MCF 10A (cell line): ENCODE results near the gene ROR1. TPM values are rescaled to one million over a fixed set of nuclear protein-coding genes. Genes with fewer than 3 reads are reported as not detected.

Experiments used
- BruUV-seq: library from RNA; stranded (reverse); fragments of 400-500 nt; replicated peaks from 2 replicates; lab custom pipeline; 2021; lab: Mats Ljungman, UMichigan
- CTCF ChIA-PET: fragments of 300-600 bp; sonication (Branson Sonifier 250); formaldehyde crosslinking; extraction: SDS; loops from one replicate; lab custom pipeline; 2021; ENCODE audit warnings: antibody characterized with exemption, inconsistent platforms; lab: Yijun Ruan, JAX
- POLR2A ChIA-PET: fragments of 300-600, 350-650 bp; sonication (Branson Sonifier 250); formaldehyde crosslinking; extraction: SDS; loops from one replicate; lab custom pipeline; 2020; ENCODE audit warnings: antibody characterized with exemption, inconsistent platforms; lab: Yijun Ruan, JAX
- DNase-seq: peaks from one replicate; pipeline ENCODE4 v3.0.0-alpha.2; 2018; ENCODE audit not compliant: unreplicated experiment
- H3K27ac Mint-ChIP-seq: one replicate; pipeline ENCODE4 v1.8.0; 2022; ENCODE audit warnings: mild to moderate bottlenecking, low read depth, mixed read lengths; ENCODE audit not compliant: unreplicated experiment
- H3K27me3 Mint-ChIP-seq: one replicate; pipeline ENCODE4 v1.8.0; 2022; ENCODE audit warnings: mixed read lengths; ENCODE audit not compliant: insufficient read depth, unreplicated experiment
- H3K36me3 Mint-ChIP-seq: one replicate; pipeline ENCODE4 v1.8.0; 2022; ENCODE audit warnings: mild to moderate bottlenecking, moderate library complexity, mixed read lengths; ENCODE audit not compliant: insufficient read depth, unreplicated experiment
- H3K4me1 Mint-ChIP-seq: one replicate; pipeline ENCODE4 v1.8.0; 2022; ENCODE audit warnings: mixed read lengths; ENCODE audit not compliant: insufficient read depth, unreplicated experiment
- H3K4me3 Mint-ChIP-seq: one replicate; pipeline ENCODE4 v1.8.0; 2022; ENCODE audit warnings: mild to moderate bottlenecking, moderate library complexity, mixed read lengths; ENCODE audit not compliant: unreplicated experiment
- H3K9me3 Mint-ChIP-seq: one replicate; pipeline ENCODE4 v1.8.0; 2022; ENCODE audit warnings: mixed read lengths; ENCODE audit not compliant: unreplicated experiment
- CTCF ChIP-seq: fragments of 200-600 bp; IDR thresholded peaks from one replicate; pipeline ENCODE4 v1.8.0; 2022; ENCODE audit warnings: antibody characterized with exemption, mild to moderate bottlenecking; ENCODE audit not compliant: unreplicated experiment
- intact Hi-C: fragments of 100-400 bp; cut with micrococcal nuclease; formaldehyde crosslinking; loops from 2 replicates; pipeline ENCODE4 v1.14.1; 2022
- total RNA-seq: library from RNA; stranded (reverse); gene quantifications from 2 replicates; pipeline ENCODE4 v1.2.3, GENCODE V29; 2022

The ROR1 gene
- total RNA-seq, 1 experiment from 2014 or later, result 4.6 TPM

DNA sequence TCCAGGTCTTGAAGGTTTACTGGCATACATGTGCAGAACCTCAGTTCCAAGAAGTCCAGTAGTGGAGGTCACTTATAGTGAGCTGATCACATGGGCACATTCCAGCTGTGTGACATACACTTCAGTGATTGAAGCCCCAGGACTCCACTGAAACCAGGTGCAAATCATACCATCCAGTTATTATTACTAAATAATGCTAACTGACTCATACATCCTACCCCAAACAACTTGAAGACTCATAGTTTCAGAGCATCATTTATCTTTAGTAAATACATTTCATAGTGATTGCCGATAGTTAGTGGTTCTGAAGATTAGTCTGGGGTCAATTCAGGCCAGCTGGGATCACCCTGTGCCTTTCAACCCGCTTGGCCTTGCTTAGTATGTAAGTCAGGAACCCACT, 291.8 kb downstream of the ROR1 start:
- peaks cover 30% of the 10 kb centered on the region for H3K4me1 Mint-ChIP-seq
- H3K27ac Mint-ChIP-seq, result peak overlapping the region; percentile 39
- CTCF ChIA-PET, result interaction anchor here (0.6 kb wide), 1 partner anchor 123 kb away, joined by 3 read pairs; no protein-coding TSS in a partner anchor
- no peaks in the 10 kb centered on the region for H3K27me3 Mint-ChIP-seq
- no peak for DNase-seq
- POLR2A ChIA-PET, result no interaction called here
- no peaks in the 10 kb centered on the region for H3K36me3 Mint-ChIP-seq
- no peak for TF ChIP-seq CTCF
- H3K9me3 Mint-ChIP-seq, result no peaks in the 10 kb centered on the region
- no peak overlapping the region for H3K4me3 Mint-ChIP-seq
- no TSS peak for BruUV-seq
- intact Hi-C loops, result no loop called here

DNA sequence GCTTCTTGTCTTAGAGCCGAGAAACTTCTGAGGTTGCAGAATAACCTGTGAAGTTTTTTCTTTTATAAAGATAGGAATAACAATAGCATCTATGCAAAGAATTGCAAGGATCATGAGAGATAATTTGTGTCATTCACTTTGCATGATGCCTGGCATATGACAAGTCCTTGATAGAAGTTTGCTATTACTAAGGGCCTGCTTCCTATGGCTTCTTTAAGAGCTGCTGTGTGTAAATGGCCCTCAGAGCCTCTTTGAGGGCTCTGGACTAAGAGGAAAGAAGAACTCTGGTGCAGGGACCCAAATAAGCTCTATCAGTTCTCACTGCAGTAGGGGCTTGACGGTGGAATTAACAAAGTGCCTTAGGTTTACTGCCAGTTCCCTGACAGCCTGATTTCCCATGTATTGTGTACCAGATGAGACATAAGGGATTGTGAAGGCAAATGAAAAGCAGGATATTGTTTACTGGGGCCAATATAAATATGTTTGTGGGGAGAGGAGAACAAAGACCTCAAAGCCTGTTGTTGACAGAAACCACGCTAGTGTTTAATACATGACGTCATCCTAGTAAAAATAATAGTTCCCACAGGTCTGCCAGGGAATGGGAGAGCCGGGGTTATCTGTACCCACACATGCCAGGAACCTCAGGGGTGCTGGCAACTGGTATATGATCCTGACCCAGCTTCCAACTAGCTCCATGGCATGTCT, 298.4 kb downstream of the ROR1 start:
- peak; percentile 53 for DNase-seq
- CTCF ChIA-PET, result interaction anchor here (0.6 to 1.1 kb wide), 4 partner anchors 14 to 1390 kb away, joined by 3 to 5 read pairs (median 4); no protein-coding TSS in a partner anchor
- no TSS peak for BruUV-seq
- no peak for TF ChIP-seq CTCF
- intact Hi-C loops, result no loop called here
- Mint-ChIP-seq H3K4me1 (peaks cover 17% of the 10 kb centered on the region), H3K4me3 (no peak overlapping the region), H3K27me3 (no peaks in the 10 kb centered on the region), H3K36me3 (peaks cover 7% of the 10 kb centered on the region), H3K27ac (no peak overlapping the region), H3K9me3 (no peaks in the 10 kb centered on the region)
- POLR2A ChIA-PET, result interaction anchor here (0.6 to 1.6 kb wide), 3 partner anchors 12 to 152 kb away, joined by 3 read pairs; no protein-coding TSS in a partner anchor

- Mint-ChIP-seq H3K9me3 (no peaks in the 10 kb centered on the region), H3K27ac (no peak overlapping the region), H3K4me3 (no peak overlapping the region), H3K27me3 (no peaks in the 10 kb centered on the region), H3K4me1 (peaks cover 19% of the 10 kb centered on the region), H3K36me3 (peaks cover 7% of the 10 kb centered on the region)
- intact Hi-C loops, result no loop called here
- no peak for TF ChIP-seq CTCF
- CTCF ChIA-PET, result interaction anchor here (0.6 to 0.8 kb wide), 4 partner anchors 15 to 497 kb away, joined by 3 read pairs; no protein-coding TSS in a partner anchor
- POLR2A ChIA-PET, result interaction anchor here (1.2 to 1.6 kb wide), 3 partner anchors 9 to 31 kb away, joined by 3 to 7 read pairs (median 4); no protein-coding TSS in a partner anchor
- DNase-seq, result no peak
- BruUV-seq, result no TSS peak
These were observed 299.9 kb downstream of the ROR1 start for GRCh38 chr1:64073705-64074104.

GRCh38 chr1:64074767-64075166, 300.9 kb downstream of the ROR1 start:
- H3K4me3 Mint-ChIP-seq, result no peak overlapping the region
- CTCF ChIA-PET, result interaction anchor here (0.6 to 2.9 kb wide), 4 partner anchors 11 to 383 kb away, joined by 3 to 8 read pairs (median 4); no protein-coding TSS in a partner anchor
- DNase-seq, result no peak
- no peaks in the 10 kb centered on the region for H3K9me3 Mint-ChIP-seq
- TF ChIP-seq CTCF, result no peak
- no TSS peak for BruUV-seq
- POLR2A ChIA-PET, result interaction anchor here (0.7 kb wide), 1 partner anchor 37 kb away, joined by 3 read pairs; no protein-coding TSS in a partner anchor
- intact Hi-C loops, result no loop called here
- H3K27me3 Mint-ChIP-seq, result no peaks in the 10 kb centered on the region
- no peak overlapping the region for H3K27ac Mint-ChIP-seq
- peaks cover 19% of the 10 kb centered on the region for H3K4me1 Mint-ChIP-seq
- H3K36me3 Mint-ChIP-seq, result peaks cover 7% of the 10 kb centered on the region
